PC-3 (cell line): Measurements from ENCODE around the gene PIANP.

Experiments used
- CTCF ChIP-seq: fragments of 300-600 bp; sonication (generic); conservative IDR thresholded peaks from 2 replicates; pipeline ENCODE4 v1.5.1; 2017; ENCODE audit warnings: antibody characterized with exemption, low read depth, mild to moderate bottlenecking, low read length
- EZH2phosphoT487 ChIP-seq: fragments of 300-600 bp; sonication (generic); IDR thresholded peaks from 2 replicates; pipeline ENCODE4 v1.6.1; 2018; ENCODE audit warnings: mild to moderate bottlenecking, antibody characterized with exemption, low read length, borderline replicate concordance

- TF ChIP-seq CTCF (no peak), EZH2phosphoT487 (no peak)
Measured at GRCh38 chr12:6700646-6701051, at the start of gene PIANP.
